ENCODE data around the gene CPN1. TPM values are rescaled to one million over a fixed set of nuclear protein-coding genes. Genes with fewer than 3 reads are reported as not detected.

The CPN1 gene
- total and polyA plus RNA-seq, 12 donors, result not detected

- H3K4me1 ChIP-seq, result peaks cover 0 to 84% (median 40%) of the 10 kb centered on the region in 9 donors
- H3K9me3 ChIP-seq, result no peaks in the 10 kb centered on the region
- no peak overlapping the region for H3K4me3 ChIP-seq
- H3K27me3 ChIP-seq, result no peaks in the 10 kb centered on the region
- no peak for TF ChIP-seq CTCF (IDR thresholded peaks at IDR 0.05)
- WGBS, 2 donors, result 89 to 91% methylated on average over 6 of the region's 6 CpGs
- H3K36me3 ChIP-seq, result peaks cover 0 to 3% (median 0%) of the 10 kb centered on the region in 9 donors
- intact Hi-C loops (cut with DNase I), result loop anchor here in 2 of 10 donors (10.0 kb wide), 2 partner anchors 75 to 85 kb away; no protein-coding TSS in a partner anchor
- no peak overlapping the region for H3K27ac ChIP-seq
- ATAC-seq (no peak), DNase-seq (no peak)
Measured at GRCh38 chr10:100000109-100000644, 81.5 kb downstream of the CPN1 start.

- Histone ChIP-seq H3K27me3 (no peaks in the 10 kb centered on the region), H3K4me3 (no peak overlapping the region), H3K9me3 (no peaks in the 10 kb centered on the region), H3K36me3 (peaks cover 0 to 3% (median 0%) of the 10 kb centered on the region in 9 donors), H3K27ac (no peak overlapping the region), H3K4me1 (peaks cover 0 to 84% (median 38%) of the 10 kb centered on the region in 9 donors)
- no peak for TF ChIP-seq CTCF (IDR thresholded peaks at IDR 0.05)
- no peak for DNase-seq
- peak in 1 of 8 donors; percentile 43 for ATAC-seq
- intact Hi-C loops (cut with DNase I), result loop anchor here in 2 of 10 donors (10.0 kb wide), 2 partner anchors 75 to 85 kb away; no protein-coding TSS in a partner anchor
- 79 to 86% methylated on average over 8 of the region's 8 CpGs for WGBS, 2 donors
Measured at GRCh38 chr10:99999319-100000108, 82.2 kb downstream of the CPN1 start.

GRCh38 chr10:99998889-99999288, 82.8 kb downstream of the CPN1 start:
- intact Hi-C loops (cut with DNase I), result no loop called here
- peaks cover 0 to 84% (median 44%) of the 10 kb centered on the region in 9 donors for H3K4me1 ChIP-seq
- 73 to 82% methylated on average over 6 of the region's 6 CpGs for WGBS, 2 donors
- H3K36me3 ChIP-seq, result peaks cover 0 to 3% (median 0%) of the 10 kb centered on the region in 9 donors
- ATAC-seq (no peak), DNase-seq (no peak)
- H3K4me3 ChIP-seq, result no peak overlapping the region
- H3K9me3 ChIP-seq, result no peaks in the 10 kb centered on the region
- H3K27ac ChIP-seq, result no peak overlapping the region
- H3K27me3 ChIP-seq, result no peaks in the 10 kb centered on the region
- TF ChIP-seq CTCF (IDR thresholded peaks at IDR 0.05), result no peak

- ATAC-seq, result peak in 6 of 8 donors; percentile 39 to 64 (median 57)
- intact Hi-C loops (cut with DNase I), result no loop called here
- Histone ChIP-seq H3K9me3 (no peaks in the 10 kb centered on the region), H3K36me3 (peaks cover 0 to 3% (median 0%) of the 10 kb centered on the region in 9 donors), H3K27me3 (no peaks in the 10 kb centered on the region), H3K27ac (peak overlapping the region in 9 of 10 donors; percentile 6 to 74 (median 38)), H3K4me3 (peak overlapping the region in 3 of 10 donors; percentile 2 to 27 (median 18)), H3K4me1 (peaks cover 0 to 76% (median 49%) of the 10 kb centered on the region in 9 donors)
- TF ChIP-seq CTCF (IDR thresholded peaks at IDR 0.05), result no peak
- WGBS, 2 donors, result 31 to 34% methylated on average over 4 of the region's 4 CpGs
- peak in 1 of 2 donors; percentile 23 for DNase-seq
Measured at GRCh38 chr10:99996671-99997648, 84.7 kb downstream of the CPN1 start.
